Stimulated activated naive CD8-positive, alpha-beta T cell treated with anti-CD3 and anti-CD28 coated beads, Interleukin-15, Interleukin-2, amounts not matched to agents 100 U/mL and 50 U/mL, for 24 hours (primary cell): ENCODE results near the gene PGAM5.

Experiments
- ATAC-seq: fragments of 150-1000 bp; cut with Tn5 transposase; one replicate; pipeline ENCODE4 v1.10.0; 2021
- DNase-seq: peaks from one replicate; pipeline ENCODE4 v3.0.0; 2021

The PGAM5 gene

GRCh38 chr12:132720606-132721345, 10.1 kb downstream of the PGAM5 start:
- DNase-seq = no peak
- no peak for ATAC-seq

- ATAC-seq = no peak
Measured at GRCh38 chr12:132723015-132723763, 12.5 kb downstream of the PGAM5 start.

GRCh38 chr12:132723764-132724140, 13.1 kb downstream of the PGAM5 start:
- ATAC-seq = no peak
- DNase-seq = no peak

More at GRCh38 chr12:132723015-132723763, 12.5 kb downstream of the PGAM5 start:
- no peak for DNase-seq

- ATAC-seq (no peak), DNase-seq (no peak)
Measured at GRCh38 chr12:132724506-132725241, 14.0 kb downstream of the PGAM5 start.

- DNase-seq = no peak
- ATAC-seq = no peak
Measured at GRCh38 chr12:132726386-132726785, 15.7 kb downstream of the PGAM5 start.

GRCh38 chr12:132727091-132727794, 16.6 kb downstream of the PGAM5 start:
- DNase-seq (no peak), ATAC-seq (no peak)

GRCh38 chr12:132728502-132728901, 17.9 kb downstream of the PGAM5 start:
- DNase-seq (no peak), ATAC-seq (no peak)

GRCh38 chr12:132729541-132730320, 19.1 kb downstream of the PGAM5 start:
- no peak for DNase-seq
- ATAC-seq = no peak

GRCh38 chr12:132730353-132730752, 19.7 kb downstream of the PGAM5 start:
- ATAC-seq (no peak), DNase-seq (no peak)

GRCh38 chr12:132731574-132731973, 20.9 kb downstream of the PGAM5 start:
- no peak for DNase-seq
- ATAC-seq = no peak

GRCh38 chr12:132734206-132734605, 23.6 kb downstream of the PGAM5 start:
- ATAC-seq (no peak), DNase-seq (no peak)

- no peak for ATAC-seq
- no peak for DNase-seq
Measured at GRCh38 chr12:132735496-132735895, 24.9 kb downstream of the PGAM5 start.

GRCh38 chr12:132736378-132736777, 25.7 kb downstream of the PGAM5 start:
- ATAC-seq (no peak), DNase-seq (no peak)

GRCh38 chr12:132736913-132737312, 26.3 kb downstream of the PGAM5 start:
- DNase-seq = no peak
- ATAC-seq = no peak

- no peak for ATAC-seq
- no peak for DNase-seq
Measured at GRCh38 chr12:132739600-132740312, 29.1 kb downstream of the PGAM5 start.

GRCh38 chr12:132740313-132740646, 29.6 kb downstream of the PGAM5 start:
- DNase-seq (no peak), ATAC-seq (no peak)

- ATAC-seq (no peak), DNase-seq (no peak)
Measured at GRCh38 chr12:132740652-132741051, 30.0 kb downstream of the PGAM5 start.

- no peak for ATAC-seq
Measured at GRCh38 chr12:132741620-132742019, 31.0 kb downstream of the PGAM5 start.

GRCh38 chr12:132743831-132744230, 33.2 kb downstream of the PGAM5 start:
- DNase-seq = no peak
- no peak for ATAC-seq

More at GRCh38 chr12:132741620-132742019, 31.0 kb downstream of the PGAM5 start:
- DNase-seq = no peak

GRCh38 chr12:132746613-132747012, 36.0 kb downstream of the PGAM5 start:
- no peak for ATAC-seq

GRCh38 chr12:132747395-132747794, 36.8 kb downstream of the PGAM5 start:
- ATAC-seq (no peak), DNase-seq (no peak)

More at GRCh38 chr12:132746613-132747012, 36.0 kb downstream of the PGAM5 start:
- DNase-seq = no peak
